Cerebellar cortex (tissue), 1 donor: ENCODE measurements around the gene ATAT1.
"Not testable (repeated sequence)": the region's sequence is repeated elsewhere in the genome, so short reads cannot be mapped to it uniquely, and the experiment has no call there.

Source experiments
- DNase-seq: peaks from one replicate; pipeline ENCODE4 v3.0.0-alpha.2; 2015; ENCODE audit warnings: low spot score

ATAT1 gene

GRCh38 chr6:30651143-30651542, 24.5 kb downstream of the ATAT1 start:
- DNase-seq: no peak

- no peak for DNase-seq
Observed at GRCh38 chr6:30654798-30655742, 28.4 kb downstream of the ATAT1 start.

DNA sequence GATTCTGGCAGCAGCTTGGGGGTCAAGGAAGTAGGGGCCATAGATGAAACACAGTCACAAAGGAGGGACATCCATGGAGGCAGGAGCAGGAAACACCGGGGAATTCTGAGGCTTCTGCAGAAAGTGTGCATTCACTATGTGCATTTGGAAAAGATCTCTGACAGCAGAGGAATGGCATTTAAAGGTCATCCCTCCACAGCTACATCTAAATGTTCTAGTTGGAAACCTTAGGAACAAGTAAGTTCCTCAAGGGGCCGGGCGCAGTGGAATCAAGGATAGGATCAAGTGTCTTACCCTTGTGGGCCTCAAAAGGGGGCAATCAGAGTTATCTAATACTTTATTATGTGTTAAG, 29.0 kb downstream of the ATAT1 start:
- no peak for DNase-seq

DNA sequence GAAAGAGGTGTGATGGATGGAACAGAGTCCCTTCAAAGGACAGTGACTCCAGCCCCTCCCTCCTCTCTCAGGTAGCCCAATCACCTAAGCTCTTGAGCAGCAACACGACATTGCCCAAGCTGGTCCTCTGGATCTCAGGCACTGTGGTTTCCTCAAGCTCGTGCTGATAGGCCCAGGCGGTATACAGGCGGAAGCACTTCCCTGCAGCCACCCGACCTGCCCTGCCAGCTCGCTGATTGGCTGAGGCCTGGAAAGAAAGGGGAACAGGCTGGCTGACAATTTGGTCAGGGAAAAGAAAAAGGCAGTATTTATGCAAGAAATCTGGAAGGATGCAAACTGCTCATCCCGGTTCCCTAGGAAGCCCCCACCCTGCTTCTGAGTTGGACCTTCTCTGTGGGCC, 29.8 kb downstream of the ATAT1 start:
- no peak for DNase-seq

DNA sequence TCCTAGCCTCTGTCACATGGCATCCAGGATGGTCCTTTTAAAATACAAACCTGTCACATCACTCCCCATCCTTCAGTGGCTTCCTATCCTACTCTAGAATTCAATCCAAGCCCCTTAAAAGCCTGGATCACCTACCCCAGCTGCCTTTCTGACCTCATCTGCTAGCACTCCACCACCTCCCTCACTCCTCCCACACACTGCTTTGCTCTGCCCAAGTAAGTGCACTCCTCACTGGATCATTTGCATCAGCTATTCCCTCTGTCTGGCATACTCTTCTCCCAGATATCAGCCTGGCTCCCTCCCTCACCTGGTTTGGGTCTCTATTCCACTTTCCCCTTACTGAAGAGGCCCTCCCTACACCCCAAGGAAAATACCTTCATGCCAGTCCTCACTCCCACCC, 30.8 kb downstream of the ATAT1 start:
- DNase-seq: no peak

DNA sequence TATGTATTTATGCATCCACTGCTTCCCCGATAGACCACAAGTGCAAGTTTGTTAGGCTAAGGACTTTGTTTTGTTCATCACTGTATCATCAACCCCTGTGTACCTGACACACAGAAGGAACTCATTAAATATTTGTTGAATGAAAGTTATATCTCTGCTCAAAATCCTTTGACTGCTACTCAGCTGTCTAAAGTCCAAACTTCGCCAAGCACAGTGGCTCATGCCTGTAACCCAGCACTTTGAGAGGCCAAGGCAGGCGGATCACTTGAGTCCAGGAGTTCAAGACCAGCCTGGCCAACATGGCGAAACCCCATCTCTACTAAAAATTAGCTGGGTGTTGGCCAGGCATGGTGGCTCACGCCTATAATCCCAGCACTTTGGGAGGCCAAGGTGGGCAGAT, 31.2 kb downstream of the ATAT1 start:
- DNase-seq: not testable (repeated sequence)

GRCh38 chr6:30664994-30665767, 38.5 kb downstream of the ATAT1 start:
- DNase-seq: no peak

DNA sequence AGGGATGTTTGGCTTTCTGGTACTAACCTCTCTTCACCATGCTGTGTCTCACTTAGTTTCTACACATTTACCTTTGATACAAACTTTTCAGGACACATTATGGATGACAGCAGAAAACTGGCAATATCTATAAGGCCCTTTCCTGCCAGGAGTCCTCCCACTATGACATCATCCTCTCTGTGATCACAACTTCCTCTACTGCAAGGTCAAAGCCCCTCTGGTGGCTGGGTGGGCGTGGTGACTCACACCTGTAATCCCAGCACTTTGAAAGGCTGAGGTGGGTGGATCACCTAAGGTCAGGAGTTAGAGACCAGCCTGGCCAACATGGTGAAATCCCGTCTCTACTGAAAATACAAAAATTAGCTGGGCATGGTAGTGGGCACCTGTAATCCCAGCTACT, 39.6 kb downstream of the ATAT1 start:
- DNase-seq: not testable (repeated sequence)

DNA sequence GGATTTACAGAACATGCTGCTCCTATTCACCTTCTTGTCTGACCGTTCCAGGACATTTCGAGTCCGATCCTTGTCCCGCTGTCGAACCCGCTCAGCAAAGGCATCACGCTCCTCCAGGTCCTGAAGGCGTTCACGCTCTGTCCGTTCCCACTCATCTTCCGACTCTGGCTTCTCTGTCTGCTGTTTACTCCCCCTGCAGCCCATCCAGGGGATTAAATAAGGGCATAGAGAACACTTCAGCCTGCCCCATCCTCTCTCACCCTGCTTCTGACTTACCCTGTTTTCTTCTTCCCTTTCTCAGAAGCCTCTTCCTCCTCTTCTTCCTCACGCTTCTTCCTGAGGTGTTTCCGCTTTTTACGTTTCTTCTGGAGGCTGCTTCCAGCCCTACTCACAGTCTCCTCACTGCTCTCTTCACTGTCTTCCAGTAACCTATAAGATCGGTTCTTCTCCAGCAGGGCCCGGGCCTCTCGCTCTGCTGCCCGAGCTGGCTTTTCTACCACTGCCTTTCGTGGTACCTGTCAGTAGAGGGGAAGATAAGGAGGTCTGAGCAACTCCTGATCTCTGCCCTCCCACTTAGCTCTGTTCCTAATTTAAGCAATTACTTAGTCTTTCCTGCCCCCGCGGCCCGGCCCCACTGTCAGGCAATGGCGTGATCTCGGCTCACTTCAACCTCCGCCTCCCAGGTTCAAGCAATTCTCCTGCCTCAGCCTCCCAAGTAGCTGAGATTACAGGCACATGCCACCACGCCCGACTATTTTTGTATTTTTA, 44.3 kb downstream of the ATAT1 start:
- DNase-seq: no peak

DNA sequence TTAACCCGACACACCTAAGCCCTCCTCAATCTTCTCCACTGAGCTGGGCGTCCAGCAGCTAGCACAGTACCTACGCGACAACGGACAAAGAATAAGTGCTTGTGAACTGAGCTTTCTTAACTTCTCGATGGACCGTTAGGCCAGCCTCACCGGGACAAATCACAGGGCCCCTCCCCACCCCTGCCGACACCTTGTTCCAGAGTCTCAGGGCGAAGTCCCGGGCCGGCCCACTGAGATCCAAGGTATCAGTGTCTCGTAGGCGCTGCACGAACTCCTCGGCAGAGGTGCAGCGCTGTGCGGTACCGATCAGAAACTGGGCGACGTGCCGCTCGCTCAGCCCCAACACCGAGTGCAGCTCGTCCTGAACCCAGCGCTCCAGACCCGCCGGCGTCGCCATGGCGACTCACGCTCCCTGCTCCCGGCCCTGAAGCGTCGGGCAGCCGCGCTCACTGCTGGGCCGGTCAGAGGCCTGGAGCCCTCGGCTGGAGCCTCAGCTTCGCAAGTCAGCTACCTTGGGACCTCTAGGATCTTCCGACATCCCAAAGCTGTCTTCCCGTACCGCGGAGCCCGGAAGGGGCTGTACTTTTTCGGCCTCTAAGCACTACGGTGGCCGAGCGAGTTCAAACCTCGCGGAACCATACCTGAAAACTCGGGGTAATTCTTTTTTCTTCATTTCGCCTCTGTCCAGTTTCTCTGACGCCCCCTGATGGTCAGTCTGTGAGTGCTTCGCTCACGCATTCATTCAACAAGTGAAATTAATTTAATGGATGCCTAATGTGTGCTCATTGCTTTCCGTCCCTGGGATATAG, 46.0 kb downstream of the ATAT1 start, which contains the start of gene DHX16:
Gene DHX16, minus strand, starts transcription at position 562 of the 809 bp plus-strand sequence. Its CDS starts 165 bp downstream, at position 397.
- DNase-seq: peak; percentile 98

DNA sequence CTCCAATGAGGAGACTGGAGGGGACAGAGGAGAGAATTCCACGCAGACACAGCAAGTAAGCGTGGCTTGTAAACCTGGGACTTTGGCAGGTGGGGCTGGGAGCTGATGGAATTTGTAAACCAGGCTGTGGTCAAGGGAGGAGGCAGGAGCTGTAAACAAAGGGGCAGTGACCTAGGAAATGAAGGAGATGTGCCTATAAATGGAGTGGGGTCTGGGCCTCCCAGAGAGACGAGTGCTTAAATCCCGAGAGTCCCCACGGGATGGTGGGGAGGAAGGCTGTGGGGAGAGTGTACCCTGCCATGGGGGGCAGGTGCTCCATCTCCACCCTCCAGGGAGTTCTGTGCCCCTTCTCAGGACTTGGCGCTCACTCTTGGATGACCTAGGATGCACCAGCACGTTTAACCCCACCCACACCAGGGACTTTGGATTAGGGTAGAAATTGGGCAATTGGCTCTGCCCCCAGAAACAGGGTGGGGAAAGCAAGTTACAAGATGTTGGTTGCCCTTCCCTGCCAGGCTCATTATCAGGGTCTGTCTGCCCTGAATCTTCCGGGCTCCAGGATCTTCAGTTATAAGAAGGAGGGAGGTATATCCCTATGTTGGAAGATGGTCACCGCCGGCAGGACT, 50.1 kb downstream of the ATAT1 start:
- DNase-seq: no peak

- peak; percentile 83 for DNase-seq
Observed at GRCh38 chr6:30678964-30679726, 52.5 kb downstream of the ATAT1 start.

GRCh38 chr6:30679765-30680535, 53.3 kb downstream of the ATAT1 start:
- peak; percentile 44 for DNase-seq

GRCh38 chr6:30681766-30682142, 55.1 kb downstream of the ATAT1 start:
- DNase-seq: no peak

GRCh38 chr6:30682143-30683117, 55.8 kb downstream of the ATAT1 start:
- no peak for DNase-seq

DNA sequence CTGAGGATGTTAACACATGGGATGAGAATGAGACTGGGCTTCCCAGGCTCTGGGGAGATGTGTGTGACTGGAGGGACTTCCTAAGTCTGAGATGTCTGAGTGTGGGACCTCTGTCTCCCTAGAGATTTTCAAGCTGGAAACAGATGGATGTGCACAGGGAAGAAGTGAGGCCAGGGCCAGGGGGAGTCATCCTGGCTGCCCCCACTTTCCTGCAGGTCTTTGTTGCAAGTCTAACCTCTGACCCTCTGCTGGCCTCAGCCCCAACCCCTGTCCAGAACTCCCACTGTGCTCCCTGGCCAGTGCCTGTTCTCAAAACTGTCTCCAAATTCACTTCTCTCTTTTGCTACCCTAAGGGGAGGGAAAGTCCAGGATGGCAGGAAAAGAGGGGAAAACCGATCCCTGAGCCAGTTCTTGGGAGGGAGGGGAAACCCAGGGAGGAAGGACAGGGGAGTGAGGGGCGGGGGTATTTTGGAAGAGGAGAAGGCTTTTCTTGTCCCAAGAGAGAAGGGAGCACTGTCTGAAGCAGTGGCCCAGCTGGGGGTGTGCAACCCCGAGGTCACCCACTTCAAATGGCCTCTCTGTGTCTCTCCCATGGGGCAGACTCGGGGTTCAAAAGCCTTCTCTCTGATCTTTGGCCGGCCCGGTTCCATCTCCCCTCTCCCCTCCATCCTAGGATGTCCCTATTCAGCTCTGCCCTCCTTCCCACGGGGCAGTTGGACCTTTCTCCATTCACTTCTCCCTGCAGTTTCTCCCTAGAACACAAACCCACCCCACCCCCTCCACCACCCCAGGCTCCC, 56.7 kb downstream of the ATAT1 start:
- no peak for DNase-seq

GRCh38 chr6:30683980-30684338, 57.3 kb downstream of the ATAT1 start:
- DNase-seq: no peak
